Trophoblast cell (in vitro differentiated cells and primary cell): Measurements from ENCODE around the gene CCSER2.

Experiments used
- DNase-seq, 2 donors: peaks; one replicate each; pipeline ENCODE4 v3.0.0-alpha.2; 2016
- H2AFZ ChIP-seq: 2 replicates; pipeline ENCODE4 v1.6.1; 2013; ENCODE audit warnings: low read length, moderate library complexity, mild to moderate bottlenecking; ENCODE audit not compliant: insufficient read depth, poor library complexity
- H2AK5ac ChIP-seq: 2 replicates; pipeline ENCODE4 v1.6.1; 2013; ENCODE audit warnings: mild to moderate bottlenecking, low read length
- H2BK120ac ChIP-seq: 2 replicates; pipeline ENCODE4 v1.6.1; 2013; ENCODE audit warnings: low read length, mild to moderate bottlenecking, moderate library complexity; ENCODE audit not compliant: insufficient read depth, poor library complexity
- H2BK12ac ChIP-seq: 2 replicates; pipeline ENCODE4 v1.6.1; 2013; ENCODE audit warnings: mild to moderate bottlenecking, low read length, moderate library complexity
- H2BK5ac ChIP-seq: 2 replicates; pipeline ENCODE4 v1.6.1; 2013; ENCODE audit warnings: low read length, low read depth, moderate library complexity, mild to moderate bottlenecking; ENCODE audit not compliant: poor library complexity
- H3K14ac ChIP-seq: 2 replicates; pipeline ENCODE4 v1.6.1; 2013; ENCODE audit warnings: mild to moderate bottlenecking, low read length
- H3K18ac ChIP-seq: 2 replicates; pipeline ENCODE4 v1.6.1; 2013; ENCODE audit warnings: mild to moderate bottlenecking, low read length
- H3K23ac ChIP-seq: 2 replicates; pipeline ENCODE4 v1.6.1; 2013; ENCODE audit warnings: low read length
- H3K27ac ChIP-seq: 2 replicates; pipeline ENCODE4 v1.5.1; 2013; ENCODE audit warnings: low read depth, mild to moderate bottlenecking, inconsistent platforms, low read length, moderate library complexity
- H3K27me3 ChIP-seq: 2 replicates; pipeline ENCODE4 v1.6.1; 2013; ENCODE audit warnings: inconsistent platforms, mild to moderate bottlenecking, low read length, moderate library complexity; ENCODE audit not compliant: insufficient read depth
- H3K36me3 ChIP-seq, 2 experiments: 1 replicate in 1 of 2; 2 replicates in 1 of 2; pipeline ENCODE4 v1.6.1; 2013; ENCODE audit warnings: low read length in 2 of 2, mild to moderate bottlenecking in 2 of 2, moderate library complexity in 1 of 2; ENCODE audit not compliant: insufficient read depth in 2 of 2, control insufficient read depth in 1 of 2
- H3K4ac ChIP-seq: 2 replicates; pipeline ENCODE4 v1.6.1; 2013; ENCODE audit warnings: low read depth, mild to moderate bottlenecking, low read length, moderate library complexity
- H3K4me1 ChIP-seq, 2 experiments: 1 replicate in 1 of 2; 2 replicates in 1 of 2; pipeline ENCODE4 v1.6.1; 2013; ENCODE audit warnings: low read length in 2 of 2, mild to moderate bottlenecking in 2 of 2, moderate library complexity in 1 of 2; ENCODE audit not compliant: insufficient read depth in 2 of 2, control insufficient read depth in 1 of 2
- H3K4me2 ChIP-seq: 2 replicates; pipeline ENCODE4 v1.6.1; 2013; ENCODE audit warnings: inconsistent platforms, mild to moderate bottlenecking, low read length, moderate library complexity
- H3K4me3 ChIP-seq: 2 replicates; pipeline ENCODE4 v1.5.1; 2013; ENCODE audit warnings: mild to moderate bottlenecking, low read depth, low read length, inconsistent platforms
- H3K79me1 ChIP-seq: one replicate; pipeline ENCODE4 v1.6.1; 2013; ENCODE audit warnings: low read length
- H3K79me2 ChIP-seq: 2 replicates; pipeline ENCODE4 v1.6.1; 2013; ENCODE audit warnings: low read length, mild to moderate bottlenecking; ENCODE audit not compliant: control insufficient read depth, insufficient read depth, poor library complexity
- H3K9ac ChIP-seq: 2 replicates; pipeline ENCODE4 v1.6.1; 2013; ENCODE audit warnings: mild to moderate bottlenecking, low read length
- H3K9me3 ChIP-seq: 2 replicates; pipeline ENCODE4 v1.6.1; 2013; ENCODE audit warnings: low read depth, mild to moderate bottlenecking, control low read depth, inconsistent platforms, low read length; ENCODE audit not compliant: insufficient read depth
- H4K12ac ChIP-seq: 2 replicates; pipeline ENCODE4 v1.6.1; 2013; ENCODE audit warnings: low read depth, mild to moderate bottlenecking, low read length, moderate library complexity
- H4K8ac ChIP-seq: 2 replicates; pipeline ENCODE4 v1.6.1; 2013; ENCODE audit warnings: low read depth, mild to moderate bottlenecking, low read length, moderate library complexity
- H4K91ac ChIP-seq: one replicate; pipeline ENCODE4 v1.6.1; 2013; ENCODE audit warnings: low read depth, mild to moderate bottlenecking, low read length, moderate library complexity
- WGBS: extraction: QIAGEN DNeasy Blood & Tissue Kit; methylation state at CpG from one replicate; pipeline ENCODE4 v1.1.7; 2013; ENCODE audit warnings: missing lambda C conversion rate; ENCODE audit not compliant: insufficient read length, insufficient coverage; ENCODE audit errors: extremely low coverage; 5-methylcytosine and 5-hydroxymethylcytosine counted together

Gene CCSER2

GRCh38 chr10:84493361-84493760 is 165.0 kb downstream of the CCSER2 start:
- H3K4me3 ChIP-seq, result no peak overlapping the region
- peak in 1 of 2 donors; percentile 18 for DNase-seq
- whole genome bisulfite sequencing, result no CpG with 5 or more reads among the region's 2 CpGs
- H2AFZ ChIP-seq, result no peak overlapping the region
- no peaks in the 10 kb centered on the region for H3K79me2 ChIP-seq
- H4K91ac ChIP-seq, result no peak overlapping the region
- H3K27me3 ChIP-seq, result no peaks in the 10 kb centered on the region
- no peak overlapping the region for H2BK12ac ChIP-seq
- H2BK5ac ChIP-seq, result no peak overlapping the region
- no peak overlapping the region for H2BK120ac ChIP-seq
- H3K79me1 ChIP-seq, result peaks cover 8% of the 10 kb centered on the region
- H3K18ac ChIP-seq, result no peak overlapping the region
- no peak overlapping the region for H3K14ac ChIP-seq
- H3K9ac ChIP-seq, result no peak overlapping the region
- no peak overlapping the region for H3K4ac ChIP-seq
- H3K36me3 ChIP-seq, result peaks cover 7 to 10% of the 10 kb centered on the region in 2 experiments
- H3K4me1 ChIP-seq, result peaks cover 5% of the 10 kb centered on the region in 2 experiments
- H3K27ac ChIP-seq, result peak overlapping the region; percentile 69
- H3K4me2 ChIP-seq, result no peak overlapping the region
- H4K8ac ChIP-seq, result no peak overlapping the region
- H4K12ac ChIP-seq, result no peak overlapping the region
- no peak overlapping the region for H2AK5ac ChIP-seq
- H3K9me3 ChIP-seq, result peaks cover 7% of the 10 kb centered on the region
- H3K23ac ChIP-seq, result no peak overlapping the region

GRCh38 chr10:84493951-84494848 is 165.8 kb downstream of the CCSER2 start:
- H3K4me3 ChIP-seq, result no peak overlapping the region
- peak overlapping the region; percentile 73 for H3K27ac ChIP-seq
- no CpG with 5 or more reads among the region's 9 CpGs for WGBS
- peak overlapping the region; percentile 24 for H4K91ac ChIP-seq
- H2BK5ac ChIP-seq, result peak overlapping the region; percentile 88
- no peak overlapping the region for H4K12ac ChIP-seq
- H2AFZ ChIP-seq, result no peak overlapping the region
- DNase-seq, result peak; percentile 74 to 85
- no peak overlapping the region for H3K4ac ChIP-seq
- H3K36me3 ChIP-seq, result peaks cover 7 to 10% of the 10 kb centered on the region in 2 experiments
- no peaks in the 10 kb centered on the region for H3K27me3 ChIP-seq
- peak overlapping the region; percentile 32 for H3K4me2 ChIP-seq
- peaks cover 5% of the 10 kb centered on the region in 2 experiments for H3K4me1 ChIP-seq
- H3K23ac ChIP-seq, result no peak overlapping the region
- no peak overlapping the region for H2AK5ac ChIP-seq
- H2BK120ac ChIP-seq, result peak overlapping the region; percentile 85
- peak overlapping the region; percentile 81 for H3K18ac ChIP-seq
- H4K8ac ChIP-seq, result peak overlapping the region; percentile 54
- H2BK12ac ChIP-seq, result peak overlapping the region; percentile 98
- no peak overlapping the region for H3K9ac ChIP-seq
- H3K79me1 ChIP-seq, result peaks cover 8% of the 10 kb centered on the region
- peaks cover 7% of the 10 kb centered on the region for H3K9me3 ChIP-seq
- peak overlapping the region; percentile 30 for H3K14ac ChIP-seq
- H3K79me2 ChIP-seq, result no peaks in the 10 kb centered on the region

GRCh38 chr10:84494849-84495180 is 166.4 kb downstream of the CCSER2 start:
- H3K4me1 ChIP-seq, result peaks cover 5 to 7% of the 10 kb centered on the region in 2 experiments
- no peak overlapping the region for H4K12ac ChIP-seq
- H2AFZ ChIP-seq, result no peak overlapping the region
- peaks cover 9% of the 10 kb centered on the region for H3K79me1 ChIP-seq
- no peak overlapping the region for H3K23ac ChIP-seq
- H3K9me3 ChIP-seq, result peaks cover 7% of the 10 kb centered on the region
- DNase-seq, result no peak
- H4K91ac ChIP-seq, result peak overlapping the region; percentile 24
- peak overlapping the region; percentile 88 for H2BK5ac ChIP-seq
- H3K79me2 ChIP-seq, result no peaks in the 10 kb centered on the region
- H3K14ac ChIP-seq, result peak overlapping the region; percentile 30
- H2AK5ac ChIP-seq, result no peak overlapping the region
- peak overlapping the region; percentile 54 for H4K8ac ChIP-seq
- no peak overlapping the region for H3K9ac ChIP-seq
- no peak overlapping the region for H3K4ac ChIP-seq
- H3K4me3 ChIP-seq, result no peak overlapping the region
- peak overlapping the region; percentile 32 for H3K4me2 ChIP-seq
- H3K36me3 ChIP-seq, result peaks cover 7 to 10% of the 10 kb centered on the region in 2 experiments
- H2BK120ac ChIP-seq, result peak overlapping the region; percentile 66
- H3K27ac ChIP-seq, result peak overlapping the region; percentile 73
- H3K18ac ChIP-seq, result no peak overlapping the region
- peak overlapping the region; percentile 58 for H2BK12ac ChIP-seq
- no peaks in the 10 kb centered on the region for H3K27me3 ChIP-seq

- Histone ChIP-seq H2AFZ (no peak overlapping the region), H4K12ac (no peak overlapping the region), H3K4me2 (no peak overlapping the region), H3K4ac (no peak overlapping the region), H2AK5ac (no peak overlapping the region), H3K4me1 (peaks cover 5 to 7% of the 10 kb centered on the region in 2 experiments), H4K8ac (no peak overlapping the region), H3K79me2 (no peaks in the 10 kb centered on the region), H3K14ac (no peak overlapping the region), H3K36me3 (peaks cover 0 to 2% of the 10 kb centered on the region in 2 experiments), H3K9me3 (no peaks in the 10 kb centered on the region), H2BK120ac (no peak overlapping the region), H3K23ac (no peak overlapping the region), H3K9ac (no peak overlapping the region), H3K18ac (no peak overlapping the region), H2BK12ac (no peak overlapping the region), H3K79me1 (peaks cover 9% of the 10 kb centered on the region), H3K4me3 (no peak overlapping the region), H2BK5ac (no peak overlapping the region), H3K27ac (no peak overlapping the region), H3K27me3 (no peaks in the 10 kb centered on the region), H4K91ac (no peak overlapping the region)
- no CpG with 5 or more reads among the region's 1 CpG for WGBS
- DNase-seq, result peak in 1 of 2 donors; percentile 67
Measured at GRCh38 chr10:84497978-84498377, 169.6 kb downstream of the CCSER2 start.
